MM.1S (cell line): ENCODE measurements around the gene ACOXL.
A peak's percentile ranks its signal among the peaks of the same experiment; 100 is the strongest.

ENCODE experiments used
- DNase-seq: peaks from one replicate; pipeline ENCODE4 v3.0.0-alpha.2; 2015
- H2AFZ ChIP-seq: fragments of 300-600 bp; sonication (generic); 2 replicates; pipeline ENCODE4 v1.6.0; 2016; ENCODE audit warnings: antibody characterized with exemption, low read length
- H3F3A ChIP-seq: fragments of 300-600 bp; sonication (generic); 2 replicates; pipeline ENCODE4 v1.6.1; 2016; ENCODE audit warnings: mild to moderate bottlenecking, antibody characterized with exemption, low read length, moderate library complexity, mixed read lengths; ENCODE audit not compliant: insufficient read depth
- H3K27ac ChIP-seq: fragments of 300-600 bp; sonication (generic); 2 replicates; pipeline ENCODE4 v1.5.1; 2016; ENCODE audit warnings: mild to moderate bottlenecking, low read length
- H3K27me3 ChIP-seq: fragments of 300-600 bp; sonication (generic); replicated peaks from 2 replicates; pipeline ENCODE4 v1.6.0; 2016; ENCODE audit warnings: low read length; ENCODE audit not compliant: insufficient read depth
- H3K36me3 ChIP-seq: fragments of 300-600 bp; sonication (generic); replicated peaks from 2 replicates; pipeline ENCODE4 v1.6.1; 2016; ENCODE audit warnings: mild to moderate bottlenecking, low read length, mixed read lengths; ENCODE audit not compliant: insufficient read depth
- H3K4me1 ChIP-seq: fragments of 300-600 bp; sonication (generic); 2 replicates; pipeline ENCODE4 v1.6.1; 2016; ENCODE audit warnings: low read length, mixed read lengths
- H3K4me2 ChIP-seq: fragments of 300-600 bp; sonication (generic); 2 replicates; pipeline ENCODE4 v1.6.0; 2016; ENCODE audit warnings: low read depth, low read length
- H3K4me3 ChIP-seq: fragments of 300-600 bp; sonication (generic); 2 replicates; pipeline ENCODE4 v1.5.1; 2016; ENCODE audit warnings: low read length, mixed read lengths
- H3K79me2 ChIP-seq: fragments of 300-600 bp; sonication (generic); 2 replicates; pipeline ENCODE4 v1.6.1; 2016; ENCODE audit warnings: mixed run types, low read length, mixed read lengths
- H3K9ac ChIP-seq: fragments of 300-600 bp; sonication (generic); 2 replicates; pipeline ENCODE4 v1.6.1; 2016; ENCODE audit warnings: low read length, mixed read lengths
- H3K9me2 ChIP-seq: fragments of 300-600 bp; sonication (generic); replicated peaks from 2 replicates; pipeline ENCODE4 v1.6.1; 2016; ENCODE audit warnings: mild to moderate bottlenecking, low read length, mixed read lengths; ENCODE audit not compliant: insufficient read depth
- H3K9me3 ChIP-seq: fragments of 300-600 bp; sonication (generic); replicated peaks from 2 replicates; pipeline ENCODE4 v1.6.1; 2016; ENCODE audit warnings: mild to moderate bottlenecking, low read length, mixed read lengths; ENCODE audit not compliant: insufficient read depth
- H4K20me1 ChIP-seq: fragments of 300-600 bp; sonication (generic); 2 replicates; pipeline ENCODE4 v1.6.1; 2016; ENCODE audit warnings: mild to moderate bottlenecking, low read length, moderate library complexity, mixed read lengths; ENCODE audit not compliant: insufficient read depth
- EZH2 ChIP-seq: fragments of 300-600 bp; sonication (generic); optimal IDR thresholded peaks from 2 replicates; pipeline ENCODE3; 2017; ENCODE audit warnings: low read depth, mild to moderate bottlenecking, antibody characterized with exemption, low read length, mixed read lengths
- EZH2phosphoT487 ChIP-seq: fragments of 300-600 bp; sonication (generic); IDR thresholded peaks from 2 replicates; pipeline ENCODE4 v1.6.1; 2018; ENCODE audit warnings: antibody characterized with exemption, low read length
- TF ChIP-seq, protein P1 (sequence below): fragments of 300-600 bp; sonication (generic); IDR thresholded peaks from 2 replicates; pipeline ENCODE4 v1.5.1; 2016; ENCODE audit warnings: antibody characterized with exemption, low read length, mixed read lengths

Gene ACOXL

DNA sequence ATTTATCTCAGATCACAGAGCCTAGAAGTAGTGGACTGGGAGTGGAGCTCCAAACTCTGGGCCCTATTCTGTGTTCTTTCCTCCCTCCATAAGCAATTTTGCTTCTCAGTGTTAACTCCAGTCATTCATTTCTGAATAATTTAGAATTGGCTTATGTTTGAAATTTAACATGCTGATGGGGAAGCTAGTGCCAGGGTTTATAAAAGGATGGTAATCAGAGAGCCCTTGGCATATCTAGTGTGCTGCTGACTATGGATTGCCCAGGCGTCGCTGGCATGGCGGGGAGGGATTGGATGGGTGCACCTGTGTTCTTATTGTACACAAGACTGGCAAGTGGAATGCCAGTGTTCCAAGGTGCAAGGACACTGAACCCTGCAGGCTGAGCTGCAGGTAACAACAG, 177.1 kb downstream of the ACOXL start:
- Histone ChIP-seq H3K9me3 (no peaks in the 10 kb centered on the region), H3K9ac (no peak overlapping the region), H3K27ac (no peak overlapping the region)

DNA sequence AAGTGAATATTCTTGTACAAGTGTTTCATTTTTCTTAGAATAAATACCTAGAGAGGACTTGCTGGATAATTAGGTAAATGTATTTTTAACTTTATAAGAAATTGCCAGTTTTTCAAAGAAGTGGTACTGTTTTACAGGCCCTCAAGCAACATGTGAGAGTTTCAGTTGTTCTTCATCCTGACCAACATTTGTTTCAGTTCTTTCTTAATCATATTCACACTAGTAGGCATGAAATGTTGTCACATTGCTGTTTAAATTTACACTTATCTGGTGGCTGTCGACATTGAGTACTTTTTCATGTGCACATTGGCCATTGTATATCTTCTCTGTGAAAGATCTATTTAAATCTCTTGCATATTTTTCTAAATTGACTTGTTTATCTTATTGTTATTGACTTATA, 178.1 kb downstream of the ACOXL start:
- Histone ChIP-seq H3K9ac (no peak overlapping the region), H4K20me1 (no peaks in the 10 kb centered on the region), H3K27me3 (no peaks in the 10 kb centered on the region), H3K4me3 (no peak overlapping the region), H3K4me1 (peaks cover 24% of the 10 kb centered on the region), H3K36me3 (no peaks in the 10 kb centered on the region), H3K9me3 (no peaks in the 10 kb centered on the region), H3K27ac (peak overlapping the region; percentile 61), H3F3A (peaks cover 21% of the 10 kb centered on the region), H3K9me2 (no peaks in the 10 kb centered on the region), H3K79me2 (no peaks in the 10 kb centered on the region), H2AFZ (no peak overlapping the region), H3K4me2 (peak overlapping the region; percentile 36)
- TF ChIP-seq, protein P1, sequence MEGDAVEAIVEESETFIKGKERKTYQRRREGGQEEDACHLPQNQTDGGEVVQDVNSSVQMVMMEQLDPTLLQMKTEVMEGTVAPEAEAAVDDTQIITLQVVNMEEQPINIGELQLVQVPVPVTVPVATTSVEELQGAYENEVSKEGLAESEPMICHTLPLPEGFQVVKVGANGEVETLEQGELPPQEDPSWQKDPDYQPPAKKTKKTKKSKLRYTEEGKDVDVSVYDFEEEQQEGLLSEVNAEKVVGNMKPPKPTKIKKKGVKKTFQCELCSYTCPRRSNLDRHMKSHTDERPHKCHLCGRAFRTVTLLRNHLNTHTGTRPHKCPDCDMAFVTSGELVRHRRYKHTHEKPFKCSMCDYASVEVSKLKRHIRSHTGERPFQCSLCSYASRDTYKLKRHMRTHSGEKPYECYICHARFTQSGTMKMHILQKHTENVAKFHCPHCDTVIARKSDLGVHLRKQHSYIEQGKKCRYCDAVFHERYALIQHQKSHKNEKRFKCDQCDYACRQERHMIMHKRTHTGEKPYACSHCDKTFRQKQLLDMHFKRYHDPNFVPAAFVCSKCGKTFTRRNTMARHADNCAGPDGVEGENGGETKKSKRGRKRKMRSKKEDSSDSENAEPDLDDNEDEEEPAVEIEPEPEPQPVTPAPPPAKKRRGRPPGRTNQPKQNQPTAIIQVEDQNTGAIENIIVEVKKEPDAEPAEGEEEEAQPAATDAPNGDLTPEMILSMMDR = no peak
- TF ChIP-seq EZH2phosphoT487 (no peak), EZH2 (no peak)
- DNase-seq = peak; percentile 75

More for the DNA sequence above, 177.1 kb downstream of the ACOXL start:
- Histone ChIP-seq H3K4me1 (peaks cover 24% of the 10 kb centered on the region), H3K4me3 (no peak overlapping the region), H3K79me2 (no peaks in the 10 kb centered on the region), H3K27me3 (no peaks in the 10 kb centered on the region), H3K9me2 (no peaks in the 10 kb centered on the region), H3K4me2 (peak overlapping the region; percentile 36; the same call in 1 of the 2 replicates), H3K36me3 (no peaks in the 10 kb centered on the region), H3F3A (peaks cover 21% of the 10 kb centered on the region), H2AFZ (no peak overlapping the region), H4K20me1 (no peaks in the 10 kb centered on the region)
- no peak for DNase-seq
- TF ChIP-seq EZH2phosphoT487 (no peak), EZH2 (no peak)
- TF ChIP-seq, protein P1 = no peak

DNA sequence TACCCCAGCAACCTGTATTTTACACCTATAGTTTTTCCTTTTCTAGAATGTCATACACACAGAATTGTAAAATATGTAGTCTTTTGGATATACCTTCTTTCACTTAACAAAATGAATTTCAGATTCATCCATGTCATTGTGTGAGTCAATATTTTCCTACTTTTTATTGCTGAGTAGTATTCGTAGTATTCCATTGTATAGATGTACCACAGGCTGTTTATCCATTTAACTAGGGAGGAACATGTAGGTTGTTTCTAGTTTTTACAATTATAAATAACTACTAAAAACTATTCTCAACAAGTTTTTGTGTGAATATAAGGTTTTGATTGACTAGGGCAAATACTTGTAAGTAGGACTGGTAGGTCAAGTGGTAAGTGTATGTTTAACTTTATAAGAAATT, 187.4 kb downstream of the ACOXL start:
- H3F3A ChIP-seq = no peaks in the 10 kb centered on the region
- H3K4me3 ChIP-seq = no peak overlapping the region
- no peak overlapping the region for H2AFZ ChIP-seq
- no peaks in the 10 kb centered on the region for H3K9me2 ChIP-seq
- H3K9ac ChIP-seq = no peak overlapping the region
- no peaks in the 10 kb centered on the region for H3K9me3 ChIP-seq
- no peaks in the 10 kb centered on the region for H4K20me1 ChIP-seq
- H3K27me3 ChIP-seq = no peaks in the 10 kb centered on the region
- no peaks in the 10 kb centered on the region for H3K79me2 ChIP-seq
- no peak for TF ChIP-seq EZH2phosphoT487
- no peak for TF ChIP-seq EZH2
- TF ChIP-seq, protein P1 = no peak
- no peak for DNase-seq
- H3K4me2 ChIP-seq = no peak overlapping the region
- H3K27ac ChIP-seq = no peak overlapping the region
- no peaks in the 10 kb centered on the region for H3K36me3 ChIP-seq
- H3K4me1 ChIP-seq = peaks cover 3% of the 10 kb centered on the region; the same call in 1 of the 2 replicates
